ENCODE results near the gene ASAH2B. TPM values are rescaled to one million over a fixed set of nuclear protein-coding genes. Genes with fewer than 3 reads are reported as not detected.
"Not testable (repeated sequence)": the region's sequence is repeated elsewhere in the genome, so short reads cannot be mapped to it uniquely, and the experiment has no call there.

ASAH2B gene
- total RNA-seq, 1 experiment from 2014 or later, result 21.8 TPM

DNA sequence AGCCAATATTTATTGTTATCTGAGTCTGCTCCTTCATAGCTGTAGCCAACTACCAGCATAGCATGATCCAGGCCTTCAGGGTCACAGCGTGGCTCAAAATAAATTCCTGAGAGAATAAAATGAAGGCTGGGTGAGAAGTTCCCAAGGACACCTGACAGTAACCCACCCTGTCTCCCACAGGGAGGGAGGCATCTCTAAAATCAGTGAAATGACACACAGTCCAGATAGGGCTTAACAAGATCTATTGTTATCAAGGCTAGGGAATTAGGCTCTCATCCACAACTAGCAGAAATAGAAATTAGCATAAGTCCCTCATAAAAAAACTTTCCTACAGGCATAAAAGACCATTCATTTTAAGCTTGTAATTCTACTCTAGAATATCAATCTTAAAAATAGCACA is 33.7 kb upstream of the ASAH2B start:
- H3K4me3 ChIP-seq (ENCODE audit: low read length); intact Hi-C loops (cut with micrococcal nuclease); H3K4me2 ChIP-seq (ENCODE audit: low read length); H3K9ac ChIP-seq (ENCODE audit: low read length); H3K27me3 ChIP-seq (ENCODE audit: low read length); H3K27ac ChIP-seq (ENCODE audit: low read length); H3K36me3 ChIP-seq (ENCODE audit: low read depth, low read length); H3K4me1 ChIP-seq (ENCODE audit: insufficient read depth, low read length); DNase-seq; H4K20me1 ChIP-seq (ENCODE audit: low read length); POLR2A ChIA-PET (ENCODE audit: unreplicated experiment); H3K79me2 ChIP-seq (ENCODE audit: low read length); ATAC-seq; CTCF ChIA-PET; H3F3A ChIP-seq (ENCODE audit: low read length, unreplicated experiment); H3K9me3 ChIP-seq (ENCODE audit: low read length); BruUV-seq (replicated peaks); H2AFZ ChIP-seq (ENCODE audit: low read length); H3K9me2 ChIP-seq (replicated peaks; ENCODE audit: low read length): not testable (repeated sequence)

DNA sequence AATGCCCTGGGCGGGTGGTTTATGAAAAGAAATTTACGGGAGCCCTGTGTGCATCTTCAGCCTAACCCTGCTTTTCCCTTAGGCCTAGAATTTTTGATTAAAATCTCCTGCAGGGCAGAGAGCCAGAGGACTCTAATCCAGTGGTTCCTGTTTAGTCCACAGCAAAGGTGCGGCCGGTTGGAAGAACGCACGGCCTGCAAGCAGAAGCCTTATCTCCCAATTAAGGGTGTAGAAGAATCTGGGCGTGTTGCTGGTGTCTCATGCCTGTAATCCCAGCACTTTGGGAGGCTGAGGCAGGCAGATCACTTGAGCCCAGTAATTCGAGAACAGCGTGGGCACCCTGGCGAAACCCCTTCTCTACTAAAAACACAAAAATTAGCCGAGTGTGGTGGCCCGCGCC is 29.5 kb upstream of the ASAH2B start:
- H3K4me1 ChIP-seq (ENCODE audit: insufficient read depth, low read length); CTCF ChIA-PET; H3K79me2 ChIP-seq (ENCODE audit: low read length); H4K20me1 ChIP-seq (ENCODE audit: low read length); POLR2A ChIA-PET (ENCODE audit: unreplicated experiment); H3K9ac ChIP-seq (ENCODE audit: low read length); ATAC-seq; H3F3A ChIP-seq (ENCODE audit: low read length, unreplicated experiment); H3K9me2 ChIP-seq (replicated peaks; ENCODE audit: low read length); H3K27me3 ChIP-seq (ENCODE audit: low read length); H2AFZ ChIP-seq (ENCODE audit: low read length); BruUV-seq (replicated peaks); H3K36me3 ChIP-seq (ENCODE audit: low read depth, low read length); H3K27ac ChIP-seq (ENCODE audit: low read length); DNase-seq; H3K9me3 ChIP-seq (ENCODE audit: low read length); intact Hi-C loops (cut with micrococcal nuclease); H3K4me2 ChIP-seq (ENCODE audit: low read length); H3K4me3 ChIP-seq (ENCODE audit: low read length): not testable (repeated sequence)

DNA sequence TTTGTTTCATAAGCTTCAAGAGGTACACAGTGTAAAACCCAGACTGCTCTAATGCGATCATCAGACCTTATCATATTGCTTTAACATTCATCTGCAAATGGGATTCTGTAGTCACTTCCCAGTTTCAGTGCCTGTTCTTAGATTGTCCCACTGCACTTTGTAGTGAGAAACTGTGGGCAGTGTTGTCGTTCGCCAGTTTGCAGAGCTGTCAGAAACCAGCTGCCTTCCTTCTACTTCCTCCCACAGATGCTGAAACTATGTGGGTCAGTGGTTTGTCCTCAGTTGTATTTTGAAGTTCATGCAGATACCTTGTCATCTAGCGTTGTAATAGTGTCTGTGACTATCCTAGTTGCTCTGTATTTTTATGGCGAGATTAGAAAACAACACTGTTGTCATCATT is 15.9 kb upstream of the ASAH2B start:
- H3K4me3 ChIP-seq (ENCODE audit: low read length); H3K79me2 ChIP-seq (ENCODE audit: low read length); DNase-seq; H3K9me3 ChIP-seq (ENCODE audit: low read length); ATAC-seq; H4K20me1 ChIP-seq (ENCODE audit: low read length); H3K9ac ChIP-seq (ENCODE audit: low read length); CTCF ChIA-PET; H3K27ac ChIP-seq (ENCODE audit: low read length); H3F3A ChIP-seq (ENCODE audit: low read length, unreplicated experiment); H3K36me3 ChIP-seq (ENCODE audit: low read depth, low read length); BruUV-seq (replicated peaks); H3K4me2 ChIP-seq (ENCODE audit: low read length); POLR2A ChIA-PET (ENCODE audit: unreplicated experiment); H2AFZ ChIP-seq (ENCODE audit: low read length); H3K9me2 ChIP-seq (replicated peaks; ENCODE audit: low read length); H3K4me1 ChIP-seq (ENCODE audit: insufficient read depth, low read length): not testable (repeated sequence)
- intact Hi-C loops (cut with micrococcal nuclease), result loop anchor here (10.0 kb wide), 1 partner anchor 141 kb away; no protein-coding TSS in a partner anchor
- peaks cover 88% of the 10 kb centered on the region for H3K27me3 ChIP-seq (ENCODE audit: low read length)

DNA sequence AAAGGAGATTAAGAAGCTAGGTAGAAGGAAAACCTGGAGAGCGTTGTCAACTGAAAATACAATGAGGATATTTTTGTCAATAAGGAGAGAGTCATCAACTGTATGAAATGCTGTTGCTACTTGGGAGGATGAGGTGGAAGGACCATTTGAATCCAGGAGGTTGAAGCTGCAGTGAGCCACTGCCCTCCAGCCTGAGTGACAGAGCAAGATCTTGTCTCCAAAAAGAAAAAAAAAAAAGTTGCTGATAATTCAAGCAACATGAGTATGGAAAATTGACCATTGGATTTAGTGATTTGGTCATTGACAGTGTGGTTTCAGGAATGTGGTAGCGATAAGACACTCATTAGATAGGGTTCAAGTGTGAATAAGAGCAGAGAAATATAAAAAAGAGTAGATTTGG is 11.6 kb upstream of the ASAH2B start:
- H3K9me2 ChIP-seq (replicated peaks; ENCODE audit: low read length); POLR2A ChIA-PET (ENCODE audit: unreplicated experiment); H3K4me2 ChIP-seq (ENCODE audit: low read length); ATAC-seq; H3K4me1 ChIP-seq (ENCODE audit: insufficient read depth, low read length); CTCF ChIA-PET; DNase-seq; H3K79me2 ChIP-seq (ENCODE audit: low read length); H3F3A ChIP-seq (ENCODE audit: low read length, unreplicated experiment); H3K4me3 ChIP-seq (ENCODE audit: low read length); H3K36me3 ChIP-seq (ENCODE audit: low read depth, low read length); H3K9me3 ChIP-seq (ENCODE audit: low read length); H3K27ac ChIP-seq (ENCODE audit: low read length); H2AFZ ChIP-seq (ENCODE audit: low read length); H3K9ac ChIP-seq (ENCODE audit: low read length); BruUV-seq (replicated peaks); H4K20me1 ChIP-seq (ENCODE audit: low read length): not testable (repeated sequence)
- peaks cover 89% of the 10 kb centered on the region for H3K27me3 ChIP-seq (ENCODE audit: low read length)
- intact Hi-C loops (cut with micrococcal nuclease), result loop anchor here (10.0 kb wide), 1 partner anchor 137 kb away; no protein-coding TSS in a partner anchor

DNA sequence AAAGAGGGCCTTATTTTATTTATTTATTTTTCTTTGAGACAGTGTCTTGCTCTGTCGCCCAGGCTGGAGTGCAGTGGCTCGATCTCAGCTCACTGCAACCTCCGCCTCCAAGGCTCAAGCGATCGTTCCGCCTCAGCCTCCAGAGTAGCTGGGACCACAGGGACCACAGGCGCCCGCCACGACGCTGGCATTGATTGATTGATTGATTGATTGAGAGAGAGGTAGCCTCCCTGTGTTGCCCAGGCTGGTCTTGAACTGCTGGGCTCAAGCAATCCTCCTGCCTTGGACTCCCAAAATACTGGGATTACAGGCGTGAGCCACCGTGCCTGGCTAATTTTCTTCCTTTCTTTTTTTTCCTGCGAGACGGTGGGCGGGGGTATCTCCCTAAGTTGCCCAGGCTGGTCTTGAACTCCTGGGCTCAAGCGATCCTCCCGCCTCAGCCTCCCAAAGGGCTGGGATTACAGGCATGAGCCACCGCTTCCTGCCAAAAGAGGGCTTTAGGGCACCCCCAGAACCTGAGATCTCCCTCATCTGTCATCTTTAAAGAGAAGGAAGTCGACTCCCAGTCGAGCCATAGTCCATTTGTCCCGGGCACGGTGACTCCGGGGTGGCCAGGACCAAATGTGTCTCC is 634 bp upstream of the ASAH2B start:
- TSS peak; percentile 83 for BruUV-seq (replicated peaks)
- not testable (repeated sequence) for H3F3A ChIP-seq (ENCODE audit: low read length, unreplicated experiment); ATAC-seq

More for the DNA sequence above, 634 bp upstream of the ASAH2B start:
- CTCF ChIA-PET; DNase-seq; H4K20me1 ChIP-seq (ENCODE audit: low read length); H3K9me3 ChIP-seq (ENCODE audit: low read length); intact Hi-C loops (cut with micrococcal nuclease); H3K9me2 ChIP-seq (replicated peaks; ENCODE audit: low read length); H3K36me3 ChIP-seq (ENCODE audit: low read depth, low read length): not testable (repeated sequence)
- Histone ChIP-seq H3K4me3 (ENCODE audit: low read length) (peak overlapping the region; percentile 81), H3K27ac (ENCODE audit: low read length) (peak overlapping the region; percentile 73), H3K4me2 (ENCODE audit: low read length) (peak overlapping the region; percentile 87), H3K79me2 (ENCODE audit: low read length) (peaks cover 14% of the 10 kb centered on the region), H3K4me1 (ENCODE audit: insufficient read depth, low read length) (peaks cover 14% of the 10 kb centered on the region), H3K9ac (ENCODE audit: low read length) (peak overlapping the region; percentile 83), H2AFZ (ENCODE audit: low read length) (peak overlapping the region; percentile 93), H3K27me3 (ENCODE audit: low read length) (peaks cover 24% of the 10 kb centered on the region)
- POLR2A ChIA-PET (ENCODE audit: unreplicated experiment), result interaction anchor here (0.6 to 1.0 kb wide), 3 partner anchors 115 to 930 kb away, joined by 3 to 7 read pairs (median 4); no protein-coding TSS in a partner anchor
